ENCODE data around the gene TRAF3IP3. TPM values are rescaled to one million over a fixed set of nuclear protein-coding genes. Genes with fewer than 3 reads are reported as not detected.
A peak's percentile ranks its signal among the peaks of the same experiment; 100 is the strongest.

Gene TRAF3IP3
- total and polyA plus RNA-seq, 3 experiments from 2014 or later: 193 to 414 (median 209) TPM

DNA sequence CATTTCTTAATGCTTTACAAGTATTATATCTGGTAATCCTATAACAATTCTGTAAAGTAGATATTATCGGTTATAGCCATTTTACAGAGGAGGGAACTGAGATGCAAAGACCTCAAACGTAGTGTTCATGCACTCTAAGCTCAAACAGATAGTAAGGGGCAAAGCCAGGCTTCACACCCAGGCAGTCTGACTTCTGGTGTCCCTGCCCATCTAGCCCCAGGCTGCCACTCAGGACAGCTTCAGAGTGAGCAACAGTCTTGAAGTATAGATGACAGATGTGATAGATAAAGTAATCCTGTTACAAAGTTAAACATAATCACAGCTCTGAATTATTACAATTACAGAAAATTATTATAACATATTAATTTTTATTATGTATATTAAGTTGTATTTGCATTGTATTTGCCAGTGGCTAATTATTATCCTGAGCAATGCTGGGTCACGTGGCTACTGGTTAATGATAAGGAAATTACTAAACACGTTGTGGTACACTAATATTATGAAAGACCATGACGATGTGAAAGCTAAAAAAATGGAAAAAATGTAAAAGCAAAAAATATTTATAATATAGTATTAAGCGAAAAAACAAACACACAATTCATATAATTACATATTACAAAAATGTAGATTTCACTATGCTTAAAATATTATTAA, 6.1 kb upstream of the TRAF3IP3 start:
- H3K4me3 Mint-ChIP-seq: peak overlapping the region in 5 of 7 donors; percentile 0 to 50 (median 37)
- H3K27ac Mint-ChIP-seq: peak overlapping the region; percentile 14 to 85 (median 58)
- Histone ChIP-seq H3K27ac (ENCODE audit: low read depth, low read length) (no peak overlapping the region), H3K4me1 (ENCODE audit: insufficient read depth, low read length) (peaks cover 71% of the 10 kb centered on the region), H3K36me3 (ENCODE audit: insufficient read depth, low read length) (no peaks in the 10 kb centered on the region), H3K4me3 (ENCODE audit: low read length) (no peak overlapping the region), H3K27me3 (ENCODE audit: insufficient read depth, low read length, poor library complexity, severe bottlenecking) (no peaks in the 10 kb centered on the region), H3K9me3 (ENCODE audit: low read length) (no peaks in the 10 kb centered on the region)
- CTCF ChIA-PET: interaction anchor here (1.2 to 17.1 kb wide), 3 partner anchors 12 to 78 kb away, joined by 3 to 255 read pairs (median 4); partner anchors contain the start of genes TRAF3IP3 and UTP25
- H3K27me3 Mint-ChIP-seq: no peaks in the 10 kb centered on the region
- H3K36me3 Mint-ChIP-seq: peaks cover 0 to 4% (median 0%) of the 10 kb centered on the region in 3 donors
- peaks cover 55 to 73% (median 71%) of the 10 kb centered on the region in 3 donors for H3K4me1 Mint-ChIP-seq
- DNase-seq: no peak
- no peaks in the 10 kb centered on the region for H3K9me3 Mint-ChIP-seq
- POLR2A ChIA-PET: interaction anchor here (0.8 to 2.6 kb wide), 2 partner anchors 19 to 32 kb away, joined by 3 to 20 read pairs; no protein-coding TSS in a partner anchor

DNA sequence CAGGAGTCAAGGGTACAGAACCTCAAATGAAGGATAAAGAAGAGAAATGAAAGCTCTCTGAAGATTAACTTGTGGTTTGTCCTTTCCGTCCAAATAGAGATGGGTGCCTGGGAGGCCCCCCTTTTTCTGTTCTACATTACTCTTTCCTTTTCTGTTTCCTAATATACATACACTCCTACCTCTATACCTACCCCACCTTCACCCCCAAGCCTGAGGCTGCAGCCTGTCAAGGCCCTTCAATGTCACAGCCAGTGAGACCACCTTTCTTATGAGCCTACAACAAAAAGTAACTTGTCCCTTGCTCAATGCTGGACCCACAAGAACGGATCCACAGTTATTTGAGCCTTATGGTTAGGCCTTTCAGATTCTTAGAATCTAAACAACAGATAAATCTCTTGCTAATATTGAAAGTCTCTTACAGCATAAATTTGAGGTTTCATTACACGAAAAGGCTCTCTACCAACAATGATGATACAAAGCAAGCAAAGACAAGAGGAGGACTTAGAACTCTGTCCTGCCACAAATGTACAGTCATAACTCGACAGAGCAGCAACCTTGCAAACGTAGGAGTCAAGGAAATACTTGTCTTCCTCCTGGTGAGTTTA, 4.1 kb upstream of the TRAF3IP3 start:
- Mint-ChIP-seq H3K27me3 (no peaks in the 10 kb centered on the region), H3K4me1 (peaks cover 67 to 85% (median 82%) of the 10 kb centered on the region in 3 donors), H3K27ac (peak overlapping the region; percentile 61 to 98 (median 94)), H3K36me3 (peaks cover 0 to 9% (median 4%) of the 10 kb centered on the region in 3 donors), H3K9me3 (no peaks in the 10 kb centered on the region), H3K4me3 (peak overlapping the region; percentile 25 to 86 (median 76))
- Histone ChIP-seq H3K27me3 (ENCODE audit: insufficient read depth, low read length, poor library complexity, severe bottlenecking) (no peaks in the 10 kb centered on the region), H3K27ac (ENCODE audit: low read depth, low read length) (peak overlapping the region; percentile 3), H3K4me1 (ENCODE audit: insufficient read depth, low read length) (peaks cover 82% of the 10 kb centered on the region), H3K4me3 (ENCODE audit: low read length) (peak overlapping the region; percentile 24), H3K36me3 (ENCODE audit: insufficient read depth, low read length) (no peaks in the 10 kb centered on the region), H3K9me3 (ENCODE audit: low read length) (no peaks in the 10 kb centered on the region)
- DNase-seq: peak in 1 of 5 donors; percentile 14
- ChIA-PET CTCF (interaction anchor here (1.6 to 17.1 kb wide), 3 partner anchors 11 to 182 kb away, joined by 3 to 255 read pairs (median 4); partner anchors contain the start of gene TRAF3IP3), POLR2A (interaction anchor here (0.5 to 2.0 kb wide), 2 partner anchors 17 to 55 kb away, joined by 8 to 12 read pairs; no protein-coding TSS in a partner anchor)

- no peak overlapping the region for H3K27ac ChIP-seq (ENCODE audit: low read depth, low read length)
- no peaks in the 10 kb centered on the region for H3K9me3 ChIP-seq (ENCODE audit: low read length)
- Mint-ChIP-seq H3K27ac (peak overlapping the region in 5 of 8 donors; percentile 57 to 98 (median 91)), H3K4me3 (no peak overlapping the region), H3K36me3 (peaks cover 0 to 18% (median 4%) of the 10 kb centered on the region in 3 donors), H3K27me3 (no peaks in the 10 kb centered on the region), H3K4me1 (peaks cover 61 to 77% (median 72%) of the 10 kb centered on the region in 3 donors), H3K9me3 (no peaks in the 10 kb centered on the region)
- DNase-seq: no peak
- ChIA-PET CTCF (interaction anchor here (1.6 to 17.1 kb wide), 3 partner anchors 9 to 183 kb away, joined by 3 to 255 read pairs (median 4); partner anchors contain the start of gene TRAF3IP3), POLR2A (no interaction called here)
- H3K4me1 ChIP-seq (ENCODE audit: insufficient read depth, low read length): peaks cover 73% of the 10 kb centered on the region
- no peaks in the 10 kb centered on the region for H3K36me3 ChIP-seq (ENCODE audit: insufficient read depth, low read length)
- no peaks in the 10 kb centered on the region for H3K27me3 ChIP-seq (ENCODE audit: insufficient read depth, low read length, poor library complexity, severe bottlenecking)
- H3K4me3 ChIP-seq (ENCODE audit: low read length): no peak overlapping the region
These were observed 3.0 kb upstream of the TRAF3IP3 start for GRCh38 chr1:209752890-209753289.

GRCh38 chr1:209755256-209755655, 597 bp upstream of the TRAF3IP3 start:
- H3K9me3 ChIP-seq (ENCODE audit: low read length): no peaks in the 10 kb centered on the region
- CTCF ChIA-PET: interaction anchor here (0.9 to 17.3 kb wide), 8 partner anchors 4 to 72 kb away, joined by 3 to 255 read pairs (median 6); partner anchors contain the start of genes TRAF3IP3 and UTP25
- peaks cover 14% of the 10 kb centered on the region for H3K36me3 ChIP-seq (ENCODE audit: insufficient read depth, low read length)
- peak overlapping the region; percentile 90 to 100 (median 98) for H3K4me3 Mint-ChIP-seq
- peaks cover 68 to 81% (median 73%) of the 10 kb centered on the region in 3 donors for H3K4me1 Mint-ChIP-seq
- no peaks in the 10 kb centered on the region for H3K9me3 Mint-ChIP-seq
- no peaks in the 10 kb centered on the region for H3K27me3 ChIP-seq (ENCODE audit: insufficient read depth, low read length, poor library complexity, severe bottlenecking)
- peak overlapping the region; percentile 89 for H3K4me3 ChIP-seq (ENCODE audit: low read length)
- POLR2A ChIA-PET: interaction anchor here (0.5 to 5.1 kb wide), 4 partner anchors 14 to 53 kb away, joined by 3 to 50 read pairs (median 12); partner anchors contain the start of gene C1orf74
- no peak for DNase-seq
- peaks cover 77% of the 10 kb centered on the region for H3K4me1 ChIP-seq (ENCODE audit: insufficient read depth, low read length)
- no peak overlapping the region for H3K27ac ChIP-seq (ENCODE audit: low read depth, low read length)
- H3K27ac Mint-ChIP-seq: peak overlapping the region; percentile 84 to 98 (median 96)
- no peaks in the 10 kb centered on the region for H3K27me3 Mint-ChIP-seq
- H3K36me3 Mint-ChIP-seq: peaks cover 5 to 41% (median 16%) of the 10 kb centered on the region in 3 donors

DNA sequence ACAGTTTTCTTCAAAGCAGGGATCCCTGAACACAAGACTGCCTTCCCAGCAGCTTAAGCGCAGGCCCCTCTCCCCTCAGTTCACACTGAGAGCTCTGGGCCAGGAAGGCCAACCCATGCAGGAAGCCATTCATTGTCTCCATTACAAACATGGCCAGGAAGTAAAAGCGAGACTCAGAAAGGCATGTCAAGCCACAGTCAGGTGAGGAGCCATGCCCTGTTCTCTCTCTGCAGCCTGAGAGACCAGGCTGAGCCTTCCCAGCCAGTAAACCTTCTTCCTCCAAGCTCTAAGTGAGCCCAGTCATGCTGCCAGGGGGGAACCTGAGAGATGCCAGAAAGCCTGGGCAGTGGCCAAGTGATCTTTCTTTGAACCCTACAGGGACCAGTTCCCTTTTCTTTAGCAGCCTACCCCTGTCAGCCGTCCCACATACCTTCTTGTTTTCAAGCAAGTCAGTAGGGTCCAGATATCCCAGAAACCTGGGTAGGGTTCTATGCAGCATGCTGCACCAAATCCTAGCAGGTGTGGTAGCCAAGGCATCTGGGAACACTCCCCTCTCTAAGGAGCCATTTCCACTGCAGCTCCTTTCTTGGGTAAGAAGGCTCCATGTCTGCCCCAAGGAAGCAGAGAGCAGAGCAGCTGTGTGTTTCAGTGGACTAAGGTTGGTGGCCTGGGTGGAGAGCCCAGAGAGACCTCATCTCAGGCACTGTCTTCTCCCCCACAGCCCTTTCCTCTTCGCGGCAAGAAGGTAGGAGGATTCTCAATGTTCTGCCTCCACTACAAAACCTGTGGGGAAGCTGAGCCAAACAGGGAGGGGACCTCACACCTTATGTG, 977 bp downstream of the TRAF3IP3 start:
- H3K4me1 ChIP-seq (ENCODE audit: insufficient read depth, low read length): peaks cover 79% of the 10 kb centered on the region

DNA sequence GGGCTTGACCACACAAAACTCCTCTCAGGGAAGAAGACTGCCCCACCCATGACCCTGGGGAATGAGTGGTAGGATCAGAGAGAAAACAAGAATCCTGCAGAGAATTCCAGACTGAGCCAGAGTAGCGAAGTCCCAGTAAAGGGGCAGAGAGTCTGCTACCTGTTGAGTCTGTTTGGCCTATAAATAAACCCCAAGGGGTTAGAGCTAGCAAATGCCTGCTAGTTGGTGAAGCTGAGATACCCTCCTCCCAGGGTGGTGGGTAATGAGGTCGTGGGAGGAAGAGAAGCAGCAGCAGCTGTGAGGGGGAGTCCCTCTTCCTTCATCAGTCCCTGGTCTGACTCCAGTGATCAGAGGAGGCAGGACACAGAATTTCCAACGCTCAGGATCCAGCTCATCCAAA, 2.5 kb downstream of the TRAF3IP3 start:
- peaks cover 24 to 72% (median 36%) of the 10 kb centered on the region in 3 donors for H3K36me3 Mint-ChIP-seq
- H3K9me3 Mint-ChIP-seq: no peaks in the 10 kb centered on the region
- ChIA-PET CTCF (interaction anchor here (17.1 to 17.3 kb wide), 2 partner anchors 4 to 7 kb away, joined by 255 read pairs; partner anchors contain the start of gene TRAF3IP3), POLR2A (interaction anchor here (0.8 to 5.1 kb wide), 2 partner anchors 8 to 11 kb away, joined by 3 to 50 read pairs; no protein-coding TSS in a partner anchor)
- DNase-seq: no peak
- H3K27me3 Mint-ChIP-seq: no peaks in the 10 kb centered on the region
- H3K27ac Mint-ChIP-seq: peak overlapping the region; percentile 84 to 98 (median 97)
- H3K27me3 ChIP-seq (ENCODE audit: insufficient read depth, low read length, poor library complexity, severe bottlenecking): no peaks in the 10 kb centered on the region
- H3K27ac ChIP-seq (ENCODE audit: low read depth, low read length): peak overlapping the region; percentile 20
- H3K4me1 Mint-ChIP-seq: peaks cover 71 to 81% (median 76%) of the 10 kb centered on the region in 3 donors
- H3K4me3 ChIP-seq (ENCODE audit: low read length): peak overlapping the region; percentile 89
- peaks cover 41% of the 10 kb centered on the region for H3K36me3 ChIP-seq (ENCODE audit: insufficient read depth, low read length)
- H3K4me3 Mint-ChIP-seq: peak overlapping the region; percentile 90 to 100 (median 98)
- no peaks in the 10 kb centered on the region for H3K9me3 ChIP-seq (ENCODE audit: low read length)
- peaks cover 79% of the 10 kb centered on the region for H3K4me1 ChIP-seq (ENCODE audit: insufficient read depth, low read length)

More for the DNA sequence above, 977 bp downstream of the TRAF3IP3 start:
- Histone ChIP-seq H3K36me3 (ENCODE audit: insufficient read depth, low read length) (peaks cover 25% of the 10 kb centered on the region), H3K27ac (ENCODE audit: low read depth, low read length) (peak overlapping the region; percentile 57), H3K4me3 (ENCODE audit: low read length) (peak overlapping the region; percentile 89), H3K27me3 (ENCODE audit: insufficient read depth, low read length, poor library complexity, severe bottlenecking) (no peaks in the 10 kb centered on the region), H3K9me3 (ENCODE audit: low read length) (no peaks in the 10 kb centered on the region)
- Mint-ChIP-seq H3K4me1 (peaks cover 66 to 81% (median 73%) of the 10 kb centered on the region in 3 donors), H3K27me3 (no peaks in the 10 kb centered on the region), H3K9me3 (no peaks in the 10 kb centered on the region), H3K27ac (peak overlapping the region; percentile 84 to 98 (median 96)), H3K36me3 (peaks cover 16 to 56% (median 25%) of the 10 kb centered on the region in 3 donors), H3K4me3 (peak overlapping the region; percentile 90 to 100 (median 98))
- ChIA-PET CTCF (interaction anchor here (0.7 to 17.3 kb wide), 9 partner anchors 5 to 187 kb away, joined by 3 to 255 read pairs (median 4); partner anchors contain the start of genes C1orf74 and TRAF3IP3), POLR2A (interaction anchor here (1.1 to 5.1 kb wide), 5 partner anchors 9 to 27 kb away, joined by 3 to 50 read pairs (median 6); partner anchors contain the start of gene C1orf74)
- DNase-seq: peak; percentile 16 to 56 (median 41)

DNA sequence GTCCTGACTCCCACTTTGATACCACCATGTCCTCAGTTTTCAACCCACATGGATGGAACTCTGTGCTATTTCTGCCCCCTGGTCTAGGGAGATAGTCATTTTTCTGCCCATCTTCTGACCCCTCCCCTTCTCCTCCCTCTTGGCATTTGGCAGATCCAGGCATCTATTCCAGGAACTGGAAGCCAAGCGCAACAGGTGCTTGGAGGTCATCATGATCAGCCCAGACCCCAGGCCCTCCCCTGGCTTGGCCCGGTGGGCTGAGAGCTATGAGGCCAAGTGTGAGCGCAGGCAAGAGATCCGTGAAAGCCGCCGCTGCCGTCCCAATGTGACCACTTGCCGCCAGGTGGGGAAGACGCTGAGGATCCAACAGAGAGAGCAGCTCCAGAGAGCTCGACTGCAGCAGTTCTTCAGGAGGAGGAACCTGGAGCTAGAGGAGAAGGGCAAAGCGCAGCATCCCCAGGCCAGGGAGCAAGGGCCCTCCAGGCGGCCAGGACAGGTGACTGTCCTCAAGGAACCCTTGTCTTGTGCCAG, 4.0 kb downstream of the TRAF3IP3 start:
- Histone ChIP-seq H3K4me1 (ENCODE audit: insufficient read depth, low read length) (peaks cover 79% of the 10 kb centered on the region), H3K27me3 (ENCODE audit: insufficient read depth, low read length, poor library complexity, severe bottlenecking) (no peaks in the 10 kb centered on the region), H3K9me3 (ENCODE audit: low read length) (no peaks in the 10 kb centered on the region), H3K27ac (ENCODE audit: low read depth, low read length) (no peak overlapping the region), H3K4me3 (ENCODE audit: low read length) (peak overlapping the region; percentile 89), H3K36me3 (ENCODE audit: insufficient read depth, low read length) (peaks cover 50% of the 10 kb centered on the region)
- DNase-seq: no peak
- Mint-ChIP-seq H3K9me3 (no peaks in the 10 kb centered on the region), H3K4me3 (peak overlapping the region; percentile 23 to 98 (median 55)), H3K36me3 (peaks cover 31 to 84% (median 42%) of the 10 kb centered on the region in 3 donors), H3K27me3 (no peaks in the 10 kb centered on the region), H3K4me1 (peaks cover 73 to 82% (median 78%) of the 10 kb centered on the region in 3 donors), H3K27ac (peak overlapping the region; percentile 71 to 98 (median 96))
- ChIA-PET POLR2A (interaction anchor here (0.6 kb wide), 1 partner anchor 9 kb away, joined by 3 read pairs; no protein-coding TSS in a partner anchor), CTCF (interaction anchor here (17.3 kb wide), 1 partner anchor 9 kb away, joined by 255 read pairs; the partner anchor contains the start of gene TRAF3IP3)

Data from CD8-positive, alpha-beta memory T cell (primary cell).